GM12874 (cell line): ENCODE results near the gene PITX2.

Experiments
- CTCF ChIP-seq: IDR thresholded peaks from 2 replicates; pipeline ENCODE4 v1.5.1; 2011; ENCODE audit warnings: low read depth, mild to moderate bottlenecking, control low read depth, low read length, moderate library complexity; ENCODE audit not compliant: insufficient read depth

Gene PITX2

GRCh38 chr4:110622841-110623717 is at the start of gene PITX2:
Gene PITX2, minus strand, starts transcription at chr4:110623077. Its CDS starts 617 bp downstream, at chr4:110622460.
- no peak for TF ChIP-seq CTCF

- no peak for TF ChIP-seq CTCF
Measured at GRCh38 chr4:110671679-110672078, 48.8 kb upstream of the PITX2 start.

- TF ChIP-seq CTCF = no peak
Measured at GRCh38 chr4:110669663-110670062, 46.8 kb upstream of the PITX2 start.

- TF ChIP-seq CTCF = no peak
Measured at GRCh38 chr4:110668463-110669235, 45.8 kb upstream of the PITX2 start.

- TF ChIP-seq CTCF = no peak
Measured at GRCh38 chr4:110667670-110668069, 44.8 kb upstream of the PITX2 start.

GRCh38 chr4:110666030-110666429 is 43.2 kb upstream of the PITX2 start:
- TF ChIP-seq CTCF = no peak

GRCh38 chr4:110663738-110664444 is 41.0 kb upstream of the PITX2 start:
- TF ChIP-seq CTCF = no peak
